Measurements from ENCODE around the gene C19orf12.

Gene C19orf12

DNA sequence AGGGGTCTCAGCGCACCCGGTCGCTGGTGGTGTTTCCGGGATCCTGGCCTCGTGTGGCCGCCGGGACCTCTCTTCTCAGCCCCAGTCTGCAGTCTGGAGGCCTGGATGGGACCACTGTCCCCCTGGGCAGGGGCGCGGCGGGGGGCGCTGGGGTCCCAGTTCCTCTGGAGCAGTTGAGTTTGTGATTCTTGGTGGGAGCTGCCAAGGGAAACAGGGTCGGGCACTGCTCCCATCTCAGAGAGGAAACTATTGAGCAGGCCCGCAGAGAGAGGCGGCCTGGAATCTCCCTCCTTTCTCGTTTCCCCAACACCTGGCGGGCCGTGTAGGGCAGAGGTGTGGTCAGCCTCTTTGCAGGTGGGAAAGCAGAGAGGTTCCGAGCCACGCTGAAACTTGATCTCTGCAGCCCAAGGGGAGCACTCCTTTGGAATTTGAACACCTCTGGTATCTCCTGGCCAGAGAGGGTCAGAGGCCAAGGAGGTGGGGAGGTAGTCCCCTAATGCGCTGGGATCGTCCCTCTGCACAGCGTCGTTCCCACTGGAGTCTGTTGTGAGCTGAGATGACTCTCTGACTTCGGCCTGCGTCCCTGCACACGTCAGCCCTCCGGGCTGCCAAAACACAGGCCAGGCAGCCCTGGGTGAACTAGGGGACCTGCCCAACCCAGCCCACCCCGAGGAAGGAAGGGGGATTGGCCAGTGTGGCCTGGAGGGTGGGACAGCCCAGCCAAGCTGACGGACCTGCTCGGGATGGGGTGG lies 49.1 kb downstream of the C19orf12 start:
- TF ChIP-seq EZH2 (IDR thresholded peaks at IDR 0.05; ENCODE audit: borderline replicate concordance, low read depth, low read length, severe bottlenecking), result no peak
- TF ChIP-seq, protein P1, sequence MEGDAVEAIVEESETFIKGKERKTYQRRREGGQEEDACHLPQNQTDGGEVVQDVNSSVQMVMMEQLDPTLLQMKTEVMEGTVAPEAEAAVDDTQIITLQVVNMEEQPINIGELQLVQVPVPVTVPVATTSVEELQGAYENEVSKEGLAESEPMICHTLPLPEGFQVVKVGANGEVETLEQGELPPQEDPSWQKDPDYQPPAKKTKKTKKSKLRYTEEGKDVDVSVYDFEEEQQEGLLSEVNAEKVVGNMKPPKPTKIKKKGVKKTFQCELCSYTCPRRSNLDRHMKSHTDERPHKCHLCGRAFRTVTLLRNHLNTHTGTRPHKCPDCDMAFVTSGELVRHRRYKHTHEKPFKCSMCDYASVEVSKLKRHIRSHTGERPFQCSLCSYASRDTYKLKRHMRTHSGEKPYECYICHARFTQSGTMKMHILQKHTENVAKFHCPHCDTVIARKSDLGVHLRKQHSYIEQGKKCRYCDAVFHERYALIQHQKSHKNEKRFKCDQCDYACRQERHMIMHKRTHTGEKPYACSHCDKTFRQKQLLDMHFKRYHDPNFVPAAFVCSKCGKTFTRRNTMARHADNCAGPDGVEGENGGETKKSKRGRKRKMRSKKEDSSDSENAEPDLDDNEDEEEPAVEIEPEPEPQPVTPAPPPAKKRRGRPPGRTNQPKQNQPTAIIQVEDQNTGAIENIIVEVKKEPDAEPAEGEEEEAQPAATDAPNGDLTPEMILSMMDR (IDR thresholded peaks at IDR 0.05; ENCODE audit: borderline replicate concordance, extremely low read depth, low read length, poor library complexity, severe bottlenecking), result no peak
- H3K79me2 ChIP-seq (ENCODE audit: insufficient read depth, low read length), result peaks cover 15% of the 10 kb centered on the region
- peaks cover 45% of the 10 kb centered on the region for H3K4me1 ChIP-seq (ENCODE audit: insufficient read depth, low read length)
- H3K36me3 ChIP-seq (ENCODE audit: insufficient read depth, low read length), result no peaks in the 10 kb centered on the region
- peak overlapping the region; percentile 52; the same call in 1 of the 2 replicates for H3K27ac ChIP-seq (ENCODE audit: low read length)
- ATAC-seq (ENCODE audit: insufficient read depth, low read depth) (peak; percentile 2; the same call in 1 of the 3 replicates), DNase-seq (no peak)
- peak overlapping the region; percentile 97 for H3K4me2 ChIP-seq (ENCODE audit: insufficient read depth, low read length)
- H3K4me3 ChIP-seq (ENCODE audit: low read depth in 1 of 2, low read length in 2 of 2), result peak overlapping the region; percentile 77 to 95
- 0 out of 2 replicates have a peak, but pooled peaks cover 5% of the 10 kb centered on the region for H4K20me1 ChIP-seq (ENCODE audit: insufficient read depth, low read length)
- H3K9ac ChIP-seq (ENCODE audit: low read depth, low read length), result peak overlapping the region; percentile 79
- no peaks in the 10 kb centered on the region for H3K9me3 ChIP-seq (ENCODE audit: insufficient read depth, low read length, severe bottlenecking)
- H2AFZ ChIP-seq (ENCODE audit: low read depth, low read length), result peak overlapping the region; percentile 91
- peaks cover 7% of the 10 kb centered on the region for H3K27me3 ChIP-seq (ENCODE audit: insufficient read depth, low read length, poor library complexity)

DNA sequence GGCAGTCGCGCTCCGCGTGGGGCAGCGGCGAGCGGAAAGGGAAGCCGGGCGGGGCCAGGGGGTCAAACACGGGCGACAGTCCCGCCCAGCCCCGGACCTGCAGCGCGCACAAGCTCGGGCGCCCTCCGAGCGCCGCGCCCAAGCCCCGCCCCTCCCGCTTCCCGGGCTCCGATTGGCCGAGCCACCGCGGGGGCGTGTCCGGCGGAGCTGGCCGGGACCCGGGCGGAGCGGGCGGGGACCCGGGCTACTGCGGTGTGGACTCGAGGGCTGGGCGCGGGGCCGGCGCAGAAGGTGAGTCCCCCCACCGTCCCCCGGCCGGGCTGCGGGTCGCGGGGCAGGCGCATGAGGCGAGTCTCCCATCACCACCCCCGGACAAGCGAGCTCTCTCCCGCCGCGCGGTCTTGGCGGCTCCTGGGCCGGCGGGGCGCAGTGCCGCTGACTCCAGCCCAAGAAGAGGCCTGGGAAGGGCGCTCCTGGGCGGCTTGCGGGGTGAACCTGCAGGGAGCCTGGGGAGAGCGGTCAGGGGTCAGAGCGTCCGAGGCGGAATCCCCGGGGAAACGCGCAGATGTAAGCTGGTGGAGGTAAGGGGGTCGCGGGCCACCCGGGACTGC lies 49.7 kb downstream of the C19orf12 start, which contains the start of gene PLEKHF1:
Gene PLEKHF1 (plus strand): TSS at position 247 of the 611 bp plus-strand sequence. CDS start 8,379 bp downstream, outside the sequence.
- Histone ChIP-seq H3K36me3 (ENCODE audit: insufficient read depth, low read length) (no peaks in the 10 kb centered on the region), H2AFZ (ENCODE audit: low read depth, low read length) (peak within 1 kb of the TSS; percentile 91), H3K27me3 (ENCODE audit: insufficient read depth, low read length, poor library complexity) (peaks cover 7% of the 10 kb centered on the region), H4K20me1 (ENCODE audit: insufficient read depth, low read length) (0 out of 2 replicates have a peak, but pooled peaks cover 5% of the 10 kb centered on the region), H3K4me3 (ENCODE audit: low read depth in 1 of 2, low read length in 2 of 2) (peak within 1 kb of the TSS; percentile 77 to 95), H3K9me3 (ENCODE audit: insufficient read depth, low read length, severe bottlenecking) (no peaks in the 10 kb centered on the region), H3K4me2 (ENCODE audit: insufficient read depth, low read length) (peak within 1 kb of the TSS; percentile 97), H3K4me1 (ENCODE audit: insufficient read depth, low read length) (peaks cover 44% of the 10 kb centered on the region), H3K27ac (ENCODE audit: low read length) (peak within 1 kb of the TSS; percentile 52; the same call in 1 of the 2 replicates), H3K9ac (ENCODE audit: low read depth, low read length) (peak within 1 kb of the TSS; percentile 79), H3K79me2 (ENCODE audit: insufficient read depth, low read length) (peaks cover 15% of the 10 kb centered on the region)
- DNase-seq (peak; percentile 82), ATAC-seq (ENCODE audit: insufficient read depth, low read depth) (peak; percentile 84)
- peak; percentile 46 for TF ChIP-seq EZH2 (IDR thresholded peaks at IDR 0.05; ENCODE audit: borderline replicate concordance, low read depth, low read length, severe bottlenecking)
- TF ChIP-seq, protein P1 (IDR thresholded peaks at IDR 0.05; ENCODE audit: borderline replicate concordance, extremely low read depth, low read length, poor library complexity, severe bottlenecking), result no peak

DNA sequence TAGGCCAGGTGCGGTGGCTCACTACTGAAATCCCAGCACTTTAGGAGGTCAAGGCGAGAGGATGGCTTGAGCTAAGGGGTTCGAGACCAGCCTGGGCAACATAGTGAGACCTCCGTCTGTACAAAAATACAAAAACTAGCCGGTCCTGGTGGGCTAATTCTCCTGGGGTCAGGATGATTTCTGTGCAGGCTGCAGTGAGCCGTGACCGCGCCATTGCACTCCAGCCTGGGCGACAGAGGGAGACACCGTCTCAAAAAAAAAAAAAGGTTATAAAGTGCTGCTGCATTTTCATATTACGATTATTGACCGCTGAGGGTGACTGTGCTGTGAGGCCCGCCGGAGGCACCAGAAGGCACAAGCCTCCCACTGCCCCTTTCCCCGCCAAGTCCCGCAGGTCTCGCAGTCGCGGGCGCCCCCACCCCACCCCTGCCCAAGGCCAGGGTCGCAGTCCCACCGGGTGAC lies 50.3 kb downstream of the C19orf12 start:
- Histone ChIP-seq H3K9ac (ENCODE audit: low read depth, low read length) (peak overlapping the region; percentile 79), H2AFZ (ENCODE audit: low read depth, low read length) (peak overlapping the region; percentile 91), H3K79me2 (ENCODE audit: insufficient read depth, low read length) (peaks cover 15% of the 10 kb centered on the region), H3K36me3 (ENCODE audit: insufficient read depth, low read length) (no peaks in the 10 kb centered on the region), H3K27me3 (ENCODE audit: insufficient read depth, low read length, poor library complexity) (peaks cover 7% of the 10 kb centered on the region), H3K4me2 (ENCODE audit: insufficient read depth, low read length) (peak overlapping the region; percentile 97), H3K27ac (ENCODE audit: low read length) (no peak overlapping the region), H3K4me3 (ENCODE audit: low read depth in 1 of 2, low read length in 2 of 2) (peak overlapping the region; percentile 77 to 95; a peak in 3 of 4 replicates), H3K9me3 (ENCODE audit: insufficient read depth, low read length, severe bottlenecking) (no peaks in the 10 kb centered on the region), H3K4me1 (ENCODE audit: insufficient read depth, low read length) (peaks cover 44% of the 10 kb centered on the region), H4K20me1 (ENCODE audit: insufficient read depth, low read length) (0 out of 2 replicates have a peak, but pooled peaks cover 5% of the 10 kb centered on the region)
- ATAC-seq (ENCODE audit: insufficient read depth, low read depth) (peak; percentile 4; the same call in 1 of the 3 replicates), DNase-seq (no peak)
- TF ChIP-seq EZH2 (IDR thresholded peaks at IDR 0.05; ENCODE audit: borderline replicate concordance, low read depth, low read length, severe bottlenecking), result no peak
- TF ChIP-seq, protein P1 (IDR thresholded peaks at IDR 0.05; ENCODE audit: borderline replicate concordance, extremely low read depth, low read length, poor library complexity, severe bottlenecking), result peak; percentile 5

Data from DND-41 (cell line).